ENCODE measurements around the gene E2F3.

DNA sequence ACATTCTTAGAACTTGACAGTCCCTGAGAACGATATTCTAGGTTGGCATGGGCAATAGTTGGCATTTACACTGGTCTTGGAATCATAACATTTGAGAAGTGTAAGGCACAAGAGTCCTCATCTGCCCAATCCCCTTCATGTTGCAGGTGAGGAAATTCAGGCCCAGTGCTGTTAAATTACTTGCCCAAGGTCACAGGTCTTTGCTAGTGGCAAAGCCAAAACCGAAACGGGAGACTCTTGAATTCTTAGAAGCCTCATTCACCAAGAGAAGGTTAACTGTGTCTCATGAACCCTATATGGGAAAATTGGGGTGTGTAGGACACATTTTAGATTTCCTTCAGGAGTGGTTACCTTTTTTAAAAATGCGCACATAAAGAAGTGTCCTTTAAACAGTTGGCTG is 7.2 kb downstream of the E2F3 start:
- TF ChIP-seq, protein P1, sequence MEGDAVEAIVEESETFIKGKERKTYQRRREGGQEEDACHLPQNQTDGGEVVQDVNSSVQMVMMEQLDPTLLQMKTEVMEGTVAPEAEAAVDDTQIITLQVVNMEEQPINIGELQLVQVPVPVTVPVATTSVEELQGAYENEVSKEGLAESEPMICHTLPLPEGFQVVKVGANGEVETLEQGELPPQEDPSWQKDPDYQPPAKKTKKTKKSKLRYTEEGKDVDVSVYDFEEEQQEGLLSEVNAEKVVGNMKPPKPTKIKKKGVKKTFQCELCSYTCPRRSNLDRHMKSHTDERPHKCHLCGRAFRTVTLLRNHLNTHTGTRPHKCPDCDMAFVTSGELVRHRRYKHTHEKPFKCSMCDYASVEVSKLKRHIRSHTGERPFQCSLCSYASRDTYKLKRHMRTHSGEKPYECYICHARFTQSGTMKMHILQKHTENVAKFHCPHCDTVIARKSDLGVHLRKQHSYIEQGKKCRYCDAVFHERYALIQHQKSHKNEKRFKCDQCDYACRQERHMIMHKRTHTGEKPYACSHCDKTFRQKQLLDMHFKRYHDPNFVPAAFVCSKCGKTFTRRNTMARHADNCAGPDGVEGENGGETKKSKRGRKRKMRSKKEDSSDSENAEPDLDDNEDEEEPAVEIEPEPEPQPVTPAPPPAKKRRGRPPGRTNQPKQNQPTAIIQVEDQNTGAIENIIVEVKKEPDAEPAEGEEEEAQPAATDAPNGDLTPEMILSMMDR (IDR thresholded peaks at IDR 0.05), result no peak
- no peak for TF ChIP-seq POLR2A (IDR thresholded peaks at IDR 0.05)
